K562 (cell line): ENCODE results near the gene PRCD. TPM values are rescaled to one million over a fixed set of nuclear protein-coding genes. Genes with fewer than 3 reads are reported as not detected.

ENCODE experiments used
- ATAC-seq: fragments of 200-7000 bp; cut with Tn5 transposase; 3 replicates; pipeline ENCODE4 v1.9.1; 2020; ENCODE audit warnings: moderate library complexity
- BruUV-seq: library from RNA; stranded (reverse); fragments of 400-500 nt; replicated peaks from 2 replicates; lab custom pipeline; 2021; lab: Mats Ljungman, UMichigan
- CTCF ChIA-PET: fragments of 300-600 bp; formaldehyde crosslinking; extraction: SDS; loops from one replicate; lab custom pipeline; 2021; ENCODE audit warnings: low intra/inter-chr PET ratio; lab: Yijun Ruan, JAX
- POLR2A ChIA-PET: fragments of 300-600, 350-650 bp; sonication (Branson Sonifier 250); formaldehyde crosslinking; extraction: SDS; loops from one replicate; lab custom pipeline; 2021; ENCODE audit warnings: antibody characterized with exemption, inconsistent platforms; lab: Yijun Ruan, JAX
- DNase-seq, 4 experiments: peaks; one replicate each; pipeline versions ENCODE4 v3.0.0 to v3.0.0-alpha.2; 2011 to 2018; ENCODE audit warnings: low spot score in 3 of 4, mixed read lengths in 3 of 4; ENCODE audit errors: extremely low read depth in 1 of 4
- FAIRE-seq: peaks from 2 replicates; lab custom pipeline; 2011; peaks lifted over from hg19 to GRCh38; lab: Jason Lieb, UNC
- H2AFZ ChIP-seq: 2 replicates; pipeline ENCODE4 v1.6.0; 2011; ENCODE audit warnings: low read depth, low read length, control low read depth, inconsistent platforms
- H3K27ac ChIP-seq: fragments of 200-600 bp; 3 replicates; pipeline ENCODE4 v1.8.0; 2011; ENCODE audit warnings: low read depth, mild to moderate bottlenecking, control low read depth, inconsistent platforms, low read length, moderate library complexity, mixed read lengths; ENCODE audit errors: extremely low read depth
- H3K27me3 ChIP-seq, 2 experiments: fragments of 300-600 bp in 1 of 2; 2 replicates in 1 of 2; 3 replicates in 1 of 2; pipeline versions ENCODE4 v1.6.0 to v1.8.0; 2011; ENCODE audit warnings: inconsistent platforms in 2 of 2, low read length in 2 of 2, mild to moderate bottlenecking in 1 of 2, mixed read lengths in 1 of 2, moderate library complexity in 1 of 2; ENCODE audit not compliant: control insufficient read depth in 2 of 2, insufficient read depth in 2 of 2
- H3K36me3 ChIP-seq: fragments of 300-600 bp; 3 replicates; pipeline ENCODE4 v1.8.0; 2011; ENCODE audit warnings: mild to moderate bottlenecking, low read length, inconsistent platforms; ENCODE audit not compliant: control insufficient read depth, insufficient read depth
- H3K4me1 ChIP-seq, 2 experiments: fragments of 200-600 bp in 1 of 2; replicated peaks in 1 of 2; 2 replicates in 1 of 2; 3 replicates in 1 of 2; pipeline versions ENCODE4 v1.5.1 to v1.8.0; 2011; ENCODE audit warnings: inconsistent platforms in 2 of 2, low read length in 2 of 2, mild to moderate bottlenecking in 1 of 2, mixed read lengths in 1 of 2, moderate library complexity in 1 of 2; ENCODE audit not compliant: control insufficient read depth in 2 of 2, insufficient read depth in 2 of 2
- H3K4me2 ChIP-seq: 2 replicates; pipeline ENCODE4 v1.6.1; 2011; ENCODE audit warnings: low read length, control low read depth, inconsistent platforms, mixed read lengths; ENCODE audit not compliant: insufficient read depth
- H3K4me3 ChIP-seq: fragments of 200-600 bp; sonication (generic), shearing (Covaris generic); 2 replicates; pipeline ENCODE4 v1.5.1; 2016; ENCODE audit warnings: control low read depth, inconsistent platforms
- H3K79me2 ChIP-seq: fragments of 200-600 bp; 3 replicates; pipeline ENCODE4 v1.8.0; 2011; ENCODE audit warnings: low read length, inconsistent platforms; ENCODE audit not compliant: control insufficient read depth, insufficient read depth
- H3K9ac ChIP-seq, 2 experiments: 2 replicates each; pipeline versions ENCODE4 v1.6.0 to v1.6.1; 2011; ENCODE audit warnings: low read depth in 2 of 2, low read length in 2 of 2, control low read depth in 1 of 2, inconsistent platforms in 1 of 2, mild to moderate bottlenecking in 1 of 2, mixed read lengths in 1 of 2; ENCODE audit not compliant: insufficient read depth in 1 of 2
- H3K9me1 ChIP-seq: one replicate; pipeline ENCODE4 v1.6.0; 2011; ENCODE audit warnings: inconsistent platforms, mild to moderate bottlenecking, low read length, moderate library complexity; ENCODE audit not compliant: control insufficient read depth, insufficient read depth
- H3K9me3 ChIP-seq: replicated peaks from 2 replicates; pipeline ENCODE4 v1.5.1; 2011; ENCODE audit warnings: low read depth, low read length, inconsistent platforms; ENCODE audit not compliant: control insufficient read depth, insufficient read depth
- H4K20me1 ChIP-seq: replicated peaks from 2 replicates; pipeline ENCODE4 v1.6.1; 2011; ENCODE audit warnings: low read length, inconsistent platforms, mixed read lengths; ENCODE audit not compliant: control insufficient read depth, insufficient read depth
- BCOR ChIP-seq: fragments of 450-650 bp; IDR thresholded peaks from 2 replicates; pipeline ENCODE4 v1.6.1; 2016
- BHLHE40 ChIP-seq: IDR thresholded peaks from 2 replicates; pipeline ENCODE4 v1.6.1; 2011; ENCODE audit warnings: low read length, improper control_type of control experiment
- CBFA2T3 ChIP-seq: fragments of 450-650 bp; IDR thresholded peaks from 2 replicates; pipeline ENCODE4 v1.6.1; 2017
- HDAC2 ChIP-seq: fragments of 450-650 bp; IDR thresholded peaks from 2 replicates; pipeline ENCODE4 v1.6.1; 2016; ENCODE audit warnings: mild to moderate bottlenecking
- KDM1A ChIP-seq, 2 experiments: fragments of 450-650 bp; IDR thresholded peaks; 2 replicates each; pipeline ENCODE4 v1.6.1; 2016; ENCODE audit warnings: mild to moderate bottlenecking in 2 of 2
- NFIC ChIP-seq: fragments of 450-650 bp; IDR thresholded peaks from 2 replicates; pipeline ENCODE4 v1.6.1; 2017; ENCODE audit warnings: mild to moderate bottlenecking, inconsistent platforms
- PHF20 ChIP-seq: fragments of 450-650 bp; IDR thresholded peaks from 2 replicates; pipeline ENCODE4 v1.6.1; 2018; ENCODE audit not compliant: partially characterized antibody
- PTBP1 ChIP-seq: fragments of 200-400 bp; formaldehyde crosslinking; IDR thresholded peaks from 2 replicates; pipeline ENCODE4 v1.6.1; 2017; ENCODE audit warnings: low read depth, low read length
- RBM25 ChIP-seq: fragments of 200-400 bp; formaldehyde crosslinking; IDR thresholded peaks from 2 replicates; pipeline ENCODE4 v1.6.1; 2018; ENCODE audit warnings: low read length, low read depth, moderate library complexity; ENCODE audit not compliant: severe bottlenecking
- RCOR1 ChIP-seq, 2 experiments: IDR thresholded peaks; 2 replicates each; pipeline ENCODE4 v1.6.1; 2012; ENCODE audit warnings: low read depth in 2 of 2, low read length in 2 of 2, borderline replicate concordance in 1 of 2, improper control_type of control experiment in 1 of 2
- SMARCA5 ChIP-seq: fragments of 450-650 bp; IDR thresholded peaks from 2 replicates; pipeline ENCODE4 v1.6.1; 2016
- YY1 ChIP-seq, 3 experiments: IDR thresholded peaks; 2 replicates each; pipeline ENCODE4 v1.6.1; 2011; ENCODE audit warnings: low read length in 2 of 3, mild to moderate bottlenecking in 2 of 3, moderate library complexity in 2 of 3, borderline replicate concordance in 1 of 3, control low read depth in 1 of 3, low read depth in 1 of 3; ENCODE audit not compliant: insufficient read depth in 3 of 3, insufficient replicate concordance in 2 of 3, control insufficient read depth in 1 of 3, insufficient read length in 1 of 3; ENCODE audit errors: extremely low read depth in 1 of 3
- ZNF277 ChIP-seq: fragments of 250-450 bp; sonication (Bioruptor Pico); IDR thresholded peaks from 2 replicates; pipeline ENCODE4 v1.8.0; 2022; ENCODE audit warnings: inconsistent platforms, mild to moderate bottlenecking, moderate library complexity, borderline replicate concordance
- WGBS: fragments of 100-300 bp; shearing (Covaris generic); methylation state at CpG from one replicate; pipeline ENCODE4 v1.1.6; 2016; ENCODE audit warnings: low coverage, mixed read lengths; ENCODE audit not compliant: insufficient coverage; ENCODE audit errors: missing lambda C conversion rate; 5-methylcytosine and 5-hydroxymethylcytosine counted together
- in situ Hi-C: fragments of 300-500 bp; cut with MboI; formaldehyde crosslinking; loops from 4 replicates; pipeline ENCODE4 v1.15.0; 2018; ENCODE audit warnings: inconsistent platforms, mixed read lengths
- intact Hi-C: fragments of 100-400 bp; cut with micrococcal nuclease; formaldehyde crosslinking; loops from 2 replicates; pipeline ENCODE4 v1.14.2; 2022
- polyA plus RNA-seq, 8 experiments: library from polyadenylated mRNA; depleted of rRNA in 4 of 8; stranded (reverse) in 5 of 8; unstranded in 3 of 8; fragments of >200 nt; fragmentation: Nextera tagmentation in 2 of 8; fragmentation: Illumina TruSeq in 1 of 8; extraction: Ambion mirVana in 2 of 8; extraction: Trizol in 1 of 8; gene quantifications; 2 replicates each; pipeline versions ENCODE4 v1.2.1 to v1.2.3, GENCODE V29; 2011 to 2014; ENCODE audit warnings: inconsistent platforms in 1 of 8, missing spikeins in 1 of 8
- total RNA-seq, 7 experiments: library from RNA; depleted of rRNA in 6 of 7; stranded (reverse); fragments of >200 nt in 6 of 7; fragmentation: Illumina TruSeq in 2 of 7; extraction: Trizol in 2 of 7; gene quantifications; 2 replicates each; pipeline versions ENCODE4 v1.2.1 to v1.2.3, GENCODE V29; 2011 to 2021; ENCODE audit warnings: low replicate concordance in 1 of 7

PRCD gene
- total and polyA plus RNA-seq, 9 of the 15 experiments (the other 6 are each of a cell fraction or from before 2014, with no cell fraction given): 0.20 to 0.25 (median 0.21) TPM; not detected in 6

GRCh38 chr17:76502341-76503211 lies 37.3 kb upstream of the PRCD start:
- Histone ChIP-seq H3K4me2 (no peak overlapping the region), H3K27me3 (no peaks in the 10 kb centered on the region), H3K79me2 (no peaks in the 10 kb centered on the region), H3K9me3 (no peaks in the 10 kb centered on the region), H3K27ac (no peak overlapping the region), H3K36me3 (no peaks in the 10 kb centered on the region), H3K9me1 (peaks cover 4% of the 10 kb centered on the region), H4K20me1 (no peaks in the 10 kb centered on the region), H2AFZ (peak overlapping the region; percentile 95), H3K9ac (peak overlapping the region; percentile 21 to 77; a peak in 2 of 4 replicates), H3K4me3 (no peak overlapping the region), H3K4me1 (peaks cover 20 to 42% of the 10 kb centered on the region in 2 experiments; a peak in 4 of 5 replicates)
- BruUV-seq: no TSS peak
- CTCF ChIA-PET: no interaction called here
- intact Hi-C loops: no loop called here
- FAIRE-seq (no peak), DNase-seq (no peak), ATAC-seq (no peak)
- TF ChIP-seq CBFA2T3 (0 out of 2 replicates have a peak, but pooled peaks have one; percentile 5), RBM25 (peak; percentile 82), RCOR1 (IDR thresholded peaks at IDR 0.05; ENCODE audit: borderline replicate concordance in 1 of 2, low read depth in 2 of 2, low read length in 2 of 2) (0 out of 4 replicates have a peak, but pooled peaks of 1 of the 2 experiments have one; percentile 22), NFIC (no peak), HDAC2 (peak; percentile 38; the same call in 1 of the 2 replicates), ZNF277 (CRISPR knock-in tag) (no peak), PTBP1 (0 out of 2 replicates have a peak, but pooled peaks have one; percentile 53), YY1 (IDR thresholded peaks at IDR 0.05; ENCODE audit: borderline replicate concordance in 1 of 3, control insufficient read depth in 1 of 3, extremely low read depth in 1 of 3, insufficient read depth in 3 of 3, insufficient read length in 1 of 3, insufficient replicate concordance in 2 of 3, low read depth in 1 of 3, low read length in 2 of 3) (no peak), KDM1A (IDR thresholded peaks at IDR 0.05) (peak; percentile 65 to 81), SMARCA5 (0 out of 2 replicates have a peak, but pooled peaks have one; percentile 56), BHLHE40 (no peak), BCOR (peak; percentile 92), PHF20 (peak; percentile 37)
- WGBS: 33% methylated on average over 8 of the region's 8 CpGs
- in situ Hi-C loops: no loop called here
- POLR2A ChIA-PET: interaction anchor here (0.6 to 1.5 kb wide), 4 partner anchors 9 to 12 kb away, joined by 3 to 7 read pairs (median 3); no protein-coding TSS in a partner anchor
